NB4 (cell line): ENCODE measurements around the gene MSH3.
"Not testable (repeated sequence)": the region's sequence is repeated elsewhere in the genome, so short reads cannot be mapped to it uniquely, and the experiment has no call there.

Experiments used
- DNase-seq: peaks from one replicate; pipeline ENCODE4 v3.0.0; 2010; ENCODE audit warnings: low read depth
- H3K4me3 ChIP-seq: one replicate; pipeline ENCODE4 v1.5.1; 2011; ENCODE audit warnings: mild to moderate bottlenecking, low read depth, low read length, moderate library complexity
- MYC ChIP-seq: IDR thresholded peaks from 2 replicates; pipeline ENCODE4 v1.6.1; 2011; ENCODE audit warnings: low read depth, low read length
- POLR2A ChIP-seq: IDR thresholded peaks from 2 replicates; pipeline ENCODE4 v1.6.1; 2011; ENCODE audit warnings: mild to moderate bottlenecking; ENCODE audit not compliant: insufficient read length; ENCODE audit errors: extremely low read depth
- TF ChIP-seq, protein P1 (sequence below): IDR thresholded peaks from 2 replicates; pipeline ENCODE4 v1.6.1; 2011; ENCODE audit warnings: low read depth, low read length
- TF ChIP-seq, protein P2 (sequence below): IDR thresholded peaks from one replicate; pipeline ENCODE4 v1.5.1; 2012; ENCODE audit warnings: low read depth, low read length

The MSH3 gene

DNA sequence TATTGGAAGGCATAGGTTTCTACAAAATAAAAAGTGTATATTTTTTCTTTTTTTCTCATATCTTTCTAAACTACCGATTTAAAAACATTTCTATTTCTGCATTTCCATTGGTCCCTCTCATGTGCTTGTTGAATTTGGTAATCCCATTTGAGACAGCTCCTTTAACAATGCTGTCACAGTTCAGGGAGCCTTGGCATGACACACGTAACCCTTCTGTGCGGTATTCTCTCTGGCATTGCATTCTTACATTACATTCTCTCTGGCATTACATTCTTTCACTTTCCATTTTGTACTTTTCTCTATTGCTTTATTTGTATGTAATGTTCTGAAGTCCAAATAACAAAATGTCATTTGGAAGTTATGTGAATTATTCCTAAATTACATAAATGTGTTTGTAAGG, 155.0 kb downstream of the MSH3 start:
- H3K4me3 ChIP-seq = no peak overlapping the region
- TF ChIP-seq, protein P1, sequence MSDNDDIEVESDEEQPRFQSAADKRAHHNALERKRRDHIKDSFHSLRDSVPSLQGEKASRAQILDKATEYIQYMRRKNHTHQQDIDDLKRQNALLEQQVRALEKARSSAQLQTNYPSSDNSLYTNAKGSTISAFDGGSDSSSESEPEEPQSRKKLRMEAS = no peak
- TF ChIP-seq MYC (no peak), POLR2A (no peak)
- TF ChIP-seq, protein P2, sequence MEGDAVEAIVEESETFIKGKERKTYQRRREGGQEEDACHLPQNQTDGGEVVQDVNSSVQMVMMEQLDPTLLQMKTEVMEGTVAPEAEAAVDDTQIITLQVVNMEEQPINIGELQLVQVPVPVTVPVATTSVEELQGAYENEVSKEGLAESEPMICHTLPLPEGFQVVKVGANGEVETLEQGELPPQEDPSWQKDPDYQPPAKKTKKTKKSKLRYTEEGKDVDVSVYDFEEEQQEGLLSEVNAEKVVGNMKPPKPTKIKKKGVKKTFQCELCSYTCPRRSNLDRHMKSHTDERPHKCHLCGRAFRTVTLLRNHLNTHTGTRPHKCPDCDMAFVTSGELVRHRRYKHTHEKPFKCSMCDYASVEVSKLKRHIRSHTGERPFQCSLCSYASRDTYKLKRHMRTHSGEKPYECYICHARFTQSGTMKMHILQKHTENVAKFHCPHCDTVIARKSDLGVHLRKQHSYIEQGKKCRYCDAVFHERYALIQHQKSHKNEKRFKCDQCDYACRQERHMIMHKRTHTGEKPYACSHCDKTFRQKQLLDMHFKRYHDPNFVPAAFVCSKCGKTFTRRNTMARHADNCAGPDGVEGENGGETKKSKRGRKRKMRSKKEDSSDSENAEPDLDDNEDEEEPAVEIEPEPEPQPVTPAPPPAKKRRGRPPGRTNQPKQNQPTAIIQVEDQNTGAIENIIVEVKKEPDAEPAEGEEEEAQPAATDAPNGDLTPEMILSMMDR = no peak
- DNase-seq = no peak

GRCh38 chr5:80810425-80810824, 156.0 kb downstream of the MSH3 start:
- TF ChIP-seq, protein P2 = no peak
- TF ChIP-seq POLR2A (no peak), MYC (no peak)
- TF ChIP-seq, protein P1 = no peak
- DNase-seq = no peak
- H3K4me3 ChIP-seq = no peak overlapping the region

- TF ChIP-seq, protein P1 = no peak
- TF ChIP-seq POLR2A = no peak
- no peak for TF ChIP-seq MYC
- TF ChIP-seq, protein P2 = no peak
- DNase-seq = no peak
- no peak overlapping the region for H3K4me3 ChIP-seq
These were observed 162.1 kb downstream of the MSH3 start for GRCh38 chr5:80816590-80816989.

DNA sequence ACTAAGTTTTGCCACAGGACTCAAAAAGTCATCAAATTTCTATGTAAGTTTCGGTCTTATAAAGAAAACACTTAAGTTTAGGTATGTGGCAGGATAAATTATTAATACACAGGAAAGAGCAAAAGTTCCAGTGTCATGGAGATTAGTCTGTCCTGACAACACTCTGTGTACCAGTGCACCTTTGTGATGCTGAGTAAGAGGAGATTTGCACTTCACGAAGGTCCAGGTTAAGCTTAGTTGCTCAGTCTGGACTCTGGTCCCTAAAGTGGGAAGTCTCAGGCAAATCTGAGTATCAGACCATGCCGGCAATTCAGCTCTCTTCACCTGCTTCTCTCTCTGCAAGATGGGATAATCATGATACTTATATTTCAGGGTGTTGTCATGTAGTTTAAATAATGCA, 166.2 kb downstream of the MSH3 start:
- no peak for DNase-seq
- TF ChIP-seq POLR2A (no peak), MYC (no peak)
- TF ChIP-seq, protein P1 = no peak
- TF ChIP-seq, protein P2 = no peak
- H3K4me3 ChIP-seq = no peak overlapping the region

DNA sequence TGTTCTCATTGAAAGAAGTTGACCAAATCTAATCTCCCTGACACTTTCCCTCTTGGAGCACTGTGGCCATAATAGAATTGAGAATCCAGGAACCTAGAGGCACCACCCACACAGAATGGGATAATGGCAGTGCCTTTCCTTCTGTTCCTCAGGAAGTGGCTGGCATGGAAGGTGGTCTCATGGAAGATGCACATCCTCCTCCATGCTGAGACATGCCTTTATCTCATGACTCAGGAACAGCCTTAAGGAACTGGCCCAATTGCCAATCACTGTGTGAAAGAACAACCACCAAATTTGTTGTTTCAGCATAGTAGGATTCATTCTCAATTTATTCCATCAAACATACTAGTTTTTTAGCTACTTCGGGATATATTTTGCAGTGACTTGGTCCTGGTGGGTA, 168.2 kb downstream of the MSH3 start:
- no peak for DNase-seq
- TF ChIP-seq, protein P1 = no peak
- no peak for TF ChIP-seq MYC
- TF ChIP-seq, protein P2 = no peak
- no peak for TF ChIP-seq POLR2A
- no peak overlapping the region for H3K4me3 ChIP-seq

DNA sequence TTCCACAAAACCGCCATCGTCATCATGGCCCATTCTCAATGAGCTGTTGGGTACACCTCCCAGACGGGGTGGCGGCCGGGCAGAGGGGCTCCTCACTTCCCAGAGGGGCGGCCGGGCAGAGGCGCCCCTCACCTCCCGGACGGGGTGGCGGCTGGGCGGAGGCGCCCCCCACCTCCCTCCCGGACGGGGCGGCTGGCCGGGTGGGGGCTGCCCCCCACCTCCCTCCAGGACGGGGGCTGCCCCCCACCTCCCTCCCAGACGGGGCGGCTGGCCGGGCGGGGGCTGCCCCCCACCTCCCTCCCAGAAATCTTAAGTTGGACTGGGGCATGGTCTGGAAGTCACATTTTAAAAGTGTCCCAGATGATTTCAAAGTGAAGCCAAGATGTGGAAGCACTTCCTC, 169.7 kb downstream of the MSH3 start:
- not testable (repeated sequence) for DNase-seq, H3K4me3 ChIP-seq
